Transverse colon (tissue), 4 donors: ENCODE data around the gene PEF1.

ENCODE experiments used
- POLR2AphosphoS5 ChIP-seq, 3 donors: sonication (generic); formaldehyde crosslinking; IDR thresholded peaks; one replicate each; pipeline ENCODE4 v1.6.1; 2016; ENCODE audit warnings: antibody characterized with exemption in 3 of 3
- TF ChIP-seq, protein P1 (sequence below), 5 experiments: fragments of 200-600 bp in 3 of 5; fragments of 450-650 bp in 2 of 5; sonication (generic) in 3 of 5; IDR thresholded peaks; 1 replicate in 2 of 5; 2 replicates in 3 of 5; pipeline ENCODE4 v1.5.1; 2016 to 2017; ENCODE audit warnings: antibody characterized with exemption in 5 of 5, inconsistent platforms in 3 of 5, mild to moderate bottlenecking in 2 of 5, moderate library complexity in 1 of 5

- TF ChIP-seq, protein P1, sequence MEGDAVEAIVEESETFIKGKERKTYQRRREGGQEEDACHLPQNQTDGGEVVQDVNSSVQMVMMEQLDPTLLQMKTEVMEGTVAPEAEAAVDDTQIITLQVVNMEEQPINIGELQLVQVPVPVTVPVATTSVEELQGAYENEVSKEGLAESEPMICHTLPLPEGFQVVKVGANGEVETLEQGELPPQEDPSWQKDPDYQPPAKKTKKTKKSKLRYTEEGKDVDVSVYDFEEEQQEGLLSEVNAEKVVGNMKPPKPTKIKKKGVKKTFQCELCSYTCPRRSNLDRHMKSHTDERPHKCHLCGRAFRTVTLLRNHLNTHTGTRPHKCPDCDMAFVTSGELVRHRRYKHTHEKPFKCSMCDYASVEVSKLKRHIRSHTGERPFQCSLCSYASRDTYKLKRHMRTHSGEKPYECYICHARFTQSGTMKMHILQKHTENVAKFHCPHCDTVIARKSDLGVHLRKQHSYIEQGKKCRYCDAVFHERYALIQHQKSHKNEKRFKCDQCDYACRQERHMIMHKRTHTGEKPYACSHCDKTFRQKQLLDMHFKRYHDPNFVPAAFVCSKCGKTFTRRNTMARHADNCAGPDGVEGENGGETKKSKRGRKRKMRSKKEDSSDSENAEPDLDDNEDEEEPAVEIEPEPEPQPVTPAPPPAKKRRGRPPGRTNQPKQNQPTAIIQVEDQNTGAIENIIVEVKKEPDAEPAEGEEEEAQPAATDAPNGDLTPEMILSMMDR (IDR thresholded peaks at IDR 0.05), result no peak
- no peak for TF ChIP-seq POLR2AphosphoS5 (IDR thresholded peaks at IDR 0.05)
These were observed 43.7 kb upstream of the PEF1 start for GRCh38 chr1:31688233-31688918.
